Measurements from ENCODE around the gene RALGAPA1. TPM values are rescaled to one million over a fixed set of nuclear protein-coding genes. Genes with fewer than 3 reads are reported as not detected.
"Not testable (repeated sequence)": the region's sequence is repeated elsewhere in the genome, so short reads cannot be mapped to it uniquely, and the experiment has no call there.

RALGAPA1 gene
- total and polyA plus RNA-seq, 7 donors: 10.2 to 89.9 (median 58.6) TPM

- TF ChIP-seq POLR2A (IDR thresholded peaks at IDR 0.05) (no peak), CTCF (IDR thresholded peaks at IDR 0.05) (no peak), POLR2AphosphoS5 (IDR thresholded peaks at IDR 0.05) (no peak), EP300 (IDR thresholded peaks at IDR 0.05) (no peak)
- intact Hi-C loops (cut with DNase I): no loop called here
- Histone ChIP-seq H3K4me1 (no peaks in the 10 kb centered on the region), H3K27me3 (no peaks in the 10 kb centered on the region), H3K4me3 (no peak overlapping the region), H3K27ac (no peak overlapping the region), H3K36me3 (peaks cover 0 to 11% (median 0%) of the 10 kb centered on the region in 4 donors), H3K9me3 (no peaks in the 10 kb centered on the region)
- WGBS, 2 donors: 94% methylated on average over 3 of the region's 3 CpGs
- no peak for DNase-seq
Measured at GRCh38 chr14:35779368-35779767, 29.7 kb downstream of the RALGAPA1 start.

GRCh38 chr14:35777550-35777949 lies 31.5 kb downstream of the RALGAPA1 start:
- H3K9me3 ChIP-seq; DNase-seq; H3K27me3 ChIP-seq; intact Hi-C loops (cut with DNase I); H3K4me1 ChIP-seq; H3K4me3 ChIP-seq; H3K27ac ChIP-seq: not testable (repeated sequence)
- 97 to 98% methylated on average over 5 of the region's 5 CpGs for WGBS, 2 donors
- H3K36me3 ChIP-seq: peaks cover 0 to 17% (median 0%) of the 10 kb centered on the region in 4 donors

- no peaks in the 10 kb centered on the region for H3K9me3 ChIP-seq
- WGBS, 2 donors: 85 to 94% methylated on average over 4 of the region's 4 CpGs
- intact Hi-C loops (cut with DNase I): no loop called here
- no peak for DNase-seq
- TF ChIP-seq EP300 (IDR thresholded peaks at IDR 0.05) (no peak), POLR2A (IDR thresholded peaks at IDR 0.05) (no peak), POLR2AphosphoS5 (IDR thresholded peaks at IDR 0.05) (no peak), CTCF (IDR thresholded peaks at IDR 0.05) (no peak)
- H3K36me3 ChIP-seq: peaks cover 0 to 17% (median 0%) of the 10 kb centered on the region in 4 donors
- H3K27ac ChIP-seq: no peak overlapping the region
- no peaks in the 10 kb centered on the region for H3K4me1 ChIP-seq
- no peak overlapping the region for H3K4me3 ChIP-seq
- no peaks in the 10 kb centered on the region for H3K27me3 ChIP-seq
Measured at GRCh38 chr14:35776823-35777222, 32.3 kb downstream of the RALGAPA1 start.

- H3K27me3 ChIP-seq; intact Hi-C loops (cut with DNase I); H3K4me1 ChIP-seq; H3K9me3 ChIP-seq; H3K4me3 ChIP-seq; DNase-seq; H3K27ac ChIP-seq: not testable (repeated sequence)
- whole genome bisulfite sequencing, 2 donors: 90 to 97% methylated on average over 5 of the region's 5 CpGs
- H3K36me3 ChIP-seq: peaks cover 0 to 17% (median 0%) of the 10 kb centered on the region in 4 donors
Measured at GRCh38 chr14:35776085-35776484, 33.0 kb downstream of the RALGAPA1 start.

GRCh38 chr14:35766700-35767082 lies 42.4 kb downstream of the RALGAPA1 start:
- intact Hi-C loops (cut with DNase I): no loop called here
- no peak for DNase-seq
- Histone ChIP-seq H3K27me3 (no peaks in the 10 kb centered on the region), H3K36me3 (peaks cover 0 to 37% (median 4%) of the 10 kb centered on the region in 4 donors), H3K4me1 (no peaks in the 10 kb centered on the region), H3K27ac (no peak overlapping the region), H3K4me3 (no peak overlapping the region), H3K9me3 (no peaks in the 10 kb centered on the region)
- TF ChIP-seq POLR2AphosphoS5 (IDR thresholded peaks at IDR 0.05): no peak
- no peak for TF ChIP-seq POLR2A (IDR thresholded peaks at IDR 0.05)
- WGBS, 2 donors: 68 to 90% methylated on average over 2 of the region's 2 CpGs

- 95 to 97% methylated on average over 5 of the region's 5 CpGs for WGBS, 2 donors
- peaks cover 0 to 40% (median 4%) of the 10 kb centered on the region in 4 donors for H3K36me3 ChIP-seq
Measured at GRCh38 chr14:35766036-35766699, 42.9 kb downstream of the RALGAPA1 start.

More at GRCh38 chr14:35766036-35766699, 42.9 kb downstream of the RALGAPA1 start:
- intact Hi-C loops (cut with DNase I): no loop called here
- Histone ChIP-seq H3K27me3 (no peaks in the 10 kb centered on the region), H3K27ac (no peak overlapping the region), H3K4me1 (no peaks in the 10 kb centered on the region), H3K4me3 (no peak overlapping the region), H3K9me3 (no peaks in the 10 kb centered on the region)
- TF ChIP-seq EP300 (IDR thresholded peaks at IDR 0.05) (no peak), CTCF (IDR thresholded peaks at IDR 0.05) (no peak), POLR2A (IDR thresholded peaks at IDR 0.05) (no peak), POLR2AphosphoS5 (IDR thresholded peaks at IDR 0.05) (no peak)
- DNase-seq: no peak

All from sigmoid colon (tissue), 7 donors.